Stimulated activated CD8-positive, alpha-beta memory T cell treated with anti-CD3 and anti-CD28 coated beads, Interleukin-15, amount 100 ng/mL, for 48 hours (primary cell): ENCODE results near the gene PAK4.
"Not testable (repeated sequence)": the region's sequence is repeated elsewhere in the genome, so short reads cannot be mapped to it uniquely, and the experiment has no call there.

Experiments
- DNase-seq, 2 donors: peaks; one replicate each; pipeline ENCODE4 v3.0.0-alpha.2; 2020; ENCODE audit warnings: low read depth in 2 of 2

PAK4 gene

DNA sequence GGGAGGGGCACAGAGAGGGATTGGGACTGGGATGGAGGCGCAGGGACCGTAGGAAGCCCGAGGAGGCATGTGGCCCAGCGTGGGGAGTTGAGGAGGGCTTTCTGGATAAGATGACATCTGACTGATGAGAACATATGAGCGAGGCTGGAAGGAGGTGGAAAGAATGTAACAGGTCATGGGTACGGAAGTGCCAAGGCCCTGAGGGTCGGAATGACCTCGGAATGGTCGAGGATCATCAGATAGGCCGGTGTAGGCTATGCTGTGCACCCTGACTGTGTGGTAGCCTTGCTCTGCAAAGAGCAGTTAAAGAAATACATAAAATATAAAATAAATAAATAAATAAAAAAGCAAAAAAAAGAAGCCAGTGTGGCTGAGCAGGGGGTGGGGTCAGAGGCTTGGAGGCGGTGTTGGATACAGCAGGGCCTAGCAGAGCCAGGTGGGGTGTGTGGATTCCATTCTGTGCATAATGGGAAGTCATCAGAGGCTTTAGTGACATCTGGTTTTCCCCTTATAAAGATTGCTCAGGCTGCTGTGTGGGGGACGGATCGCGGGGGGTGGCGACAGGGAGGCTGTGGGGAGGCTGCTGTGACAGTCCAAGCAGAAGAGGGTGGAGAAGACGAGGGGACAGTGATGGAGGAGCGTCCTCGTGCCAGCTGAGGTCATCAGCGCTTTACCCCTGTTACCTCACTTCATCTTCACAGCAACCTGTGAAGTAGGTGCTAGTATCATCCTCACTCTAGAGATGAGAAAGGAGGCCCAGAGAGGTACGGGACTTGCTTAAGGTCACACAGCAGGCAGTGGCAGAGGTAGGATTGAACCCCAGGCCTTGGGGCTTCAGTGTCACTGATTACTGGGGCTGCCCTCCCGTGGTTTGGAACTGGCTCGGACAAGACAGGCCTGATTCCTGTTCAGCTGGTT lies 5.0 kb downstream of the PAK4 start:
- no peak for DNase-seq

DNA sequence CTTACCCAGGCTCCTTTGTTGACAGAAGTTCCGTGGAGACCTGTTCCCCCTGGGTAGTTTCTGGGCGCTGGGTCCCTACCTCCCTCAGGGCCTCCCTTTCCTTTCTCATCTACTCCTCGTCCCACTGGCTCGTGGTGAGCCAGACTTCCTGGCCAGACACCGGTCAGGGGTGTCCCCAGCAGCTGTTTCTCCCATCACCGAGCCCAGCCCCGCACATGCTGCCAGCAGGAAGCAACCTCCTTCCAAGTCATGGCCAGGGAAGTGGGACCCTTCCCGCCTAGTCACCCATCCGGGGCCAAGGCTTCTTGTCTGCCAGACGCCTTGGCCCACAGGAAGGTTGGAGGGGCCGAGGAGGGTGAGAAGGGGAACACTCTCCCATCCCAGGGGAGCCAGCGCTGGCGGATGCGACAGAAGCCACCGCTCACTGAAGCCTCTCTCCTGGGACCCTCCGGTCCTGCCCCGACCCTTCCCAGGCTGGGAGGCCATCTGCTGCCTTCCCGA lies 5.7 kb downstream of the PAK4 start:
- DNase-seq: no peak

DNA sequence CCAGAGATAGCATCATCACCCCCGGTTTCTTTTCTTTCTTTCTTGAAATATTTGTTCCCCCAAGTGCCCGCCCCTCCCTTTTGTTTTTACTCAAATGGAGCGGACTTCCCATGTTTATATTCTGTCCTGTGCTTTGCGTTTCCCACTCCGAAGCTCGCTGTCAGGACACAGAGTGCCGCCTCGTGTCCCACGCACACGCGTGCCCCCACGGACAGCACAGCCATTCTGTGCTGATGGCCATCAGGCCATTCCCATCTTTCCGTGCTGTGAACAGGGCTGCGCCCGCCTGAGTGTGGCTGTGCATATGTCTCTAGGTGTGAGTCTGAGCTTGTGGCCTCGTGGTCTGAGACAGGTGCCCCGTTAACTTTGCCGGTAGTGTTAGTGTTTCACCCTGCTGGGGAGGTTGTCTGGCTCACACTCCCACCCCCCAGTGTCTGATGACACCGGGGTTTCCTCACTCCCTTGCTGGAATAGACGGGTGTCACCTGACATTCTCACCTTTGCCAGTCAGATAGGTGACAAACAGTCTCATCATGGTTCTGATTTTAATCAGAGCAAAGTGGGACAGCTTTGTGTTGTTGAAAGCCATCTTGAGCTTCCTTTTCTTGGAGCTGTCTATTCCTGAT lies 6.9 kb downstream of the PAK4 start:
- no peak for DNase-seq

DNA sequence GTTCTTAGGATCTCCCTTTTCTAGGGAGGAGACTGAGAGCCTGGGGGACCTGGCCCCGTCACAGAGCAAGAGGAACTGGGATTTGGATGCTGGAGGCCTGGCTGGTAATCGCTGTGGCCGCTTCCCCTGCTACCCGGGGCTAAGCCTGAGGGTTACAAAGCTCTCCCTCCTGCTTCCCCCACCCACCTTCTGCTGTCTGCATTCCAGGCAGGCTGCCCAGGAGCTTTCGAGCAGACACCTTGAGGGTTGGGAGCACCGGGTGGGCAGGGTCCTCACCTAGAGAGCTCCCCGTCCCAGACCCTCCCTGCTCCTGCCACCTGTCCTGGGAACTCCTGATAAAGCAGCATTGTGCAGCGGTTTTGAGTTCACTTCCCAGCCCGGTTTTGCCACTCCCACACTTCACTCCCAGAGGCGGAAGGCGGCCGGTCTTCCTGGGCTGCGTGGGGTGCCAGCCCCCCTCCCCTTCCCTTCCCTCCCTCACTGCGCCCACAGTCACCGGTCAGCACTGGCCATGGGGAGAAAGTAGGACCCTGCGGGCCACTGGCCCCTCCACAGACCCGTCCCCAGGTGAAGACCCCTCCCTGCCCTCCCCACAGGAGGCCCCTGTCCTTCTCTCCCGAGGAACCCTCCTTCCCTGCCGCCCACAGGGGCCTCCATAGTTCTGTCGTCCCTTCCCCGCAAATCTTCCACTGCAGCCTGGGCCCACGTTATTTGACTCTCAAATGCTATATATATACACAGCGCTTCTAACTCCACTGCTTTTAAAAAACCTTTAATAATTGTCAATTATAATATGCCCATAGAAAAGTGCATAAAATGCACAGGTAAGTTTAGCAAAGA lies 8.1 kb downstream of the PAK4 start:
- no peak for DNase-seq

DNA sequence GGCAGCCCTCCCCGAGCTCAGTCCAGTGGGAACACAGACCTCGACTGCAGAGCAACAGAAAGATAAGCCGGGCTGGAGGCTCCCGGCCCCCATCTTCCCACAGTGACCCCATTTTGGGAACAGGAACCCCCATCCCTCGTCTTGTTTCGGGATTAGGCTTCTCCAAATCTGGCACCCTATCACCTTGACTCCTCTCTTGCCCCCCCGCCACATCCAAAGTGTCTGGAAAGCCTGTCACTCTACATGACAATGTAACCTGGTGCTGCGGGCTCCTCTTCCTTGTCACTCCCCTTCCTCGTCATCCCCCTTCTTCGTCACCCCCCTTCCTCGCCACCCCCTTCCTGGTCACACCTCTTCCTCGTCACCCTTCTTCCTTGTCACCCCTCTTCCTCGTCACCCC lies 10.1 kb downstream of the PAK4 start:
- no peak for DNase-seq

DNA sequence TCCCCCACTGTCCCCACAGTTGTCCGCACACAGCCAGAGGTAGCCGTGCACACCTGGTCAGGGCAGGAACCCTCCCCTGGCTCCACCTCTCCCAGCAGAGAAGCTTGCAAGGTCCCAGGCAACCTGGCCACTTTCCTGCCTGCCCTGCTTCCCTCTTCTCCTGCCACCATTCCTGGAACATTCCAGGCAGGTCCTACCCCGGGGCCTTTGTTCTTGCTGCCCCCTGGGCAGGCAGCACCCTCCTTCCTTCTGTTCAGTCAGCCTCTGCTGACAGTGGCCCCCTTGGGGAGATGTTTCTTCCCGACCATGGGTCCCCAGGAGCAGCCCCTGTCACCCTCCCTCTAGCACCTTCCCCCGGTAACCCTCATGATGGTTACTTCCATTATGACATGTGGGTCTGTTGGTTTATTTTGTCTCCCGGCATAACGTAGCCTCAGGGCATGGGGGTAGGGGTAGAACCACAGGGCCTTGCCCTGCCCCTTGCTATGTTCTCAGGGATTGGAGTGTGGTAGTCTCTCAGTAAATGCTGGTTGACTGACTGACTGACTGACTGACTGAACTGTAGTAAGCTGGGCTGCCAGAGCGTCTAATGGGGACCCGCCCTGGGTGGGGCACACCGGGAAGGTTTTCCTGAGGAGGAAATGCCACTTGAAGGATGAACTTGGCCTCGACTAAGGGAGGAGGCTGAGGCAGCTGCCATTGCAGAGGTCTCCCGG lies 10.8 kb downstream of the PAK4 start:
- DNase-seq: no peak

DNA sequence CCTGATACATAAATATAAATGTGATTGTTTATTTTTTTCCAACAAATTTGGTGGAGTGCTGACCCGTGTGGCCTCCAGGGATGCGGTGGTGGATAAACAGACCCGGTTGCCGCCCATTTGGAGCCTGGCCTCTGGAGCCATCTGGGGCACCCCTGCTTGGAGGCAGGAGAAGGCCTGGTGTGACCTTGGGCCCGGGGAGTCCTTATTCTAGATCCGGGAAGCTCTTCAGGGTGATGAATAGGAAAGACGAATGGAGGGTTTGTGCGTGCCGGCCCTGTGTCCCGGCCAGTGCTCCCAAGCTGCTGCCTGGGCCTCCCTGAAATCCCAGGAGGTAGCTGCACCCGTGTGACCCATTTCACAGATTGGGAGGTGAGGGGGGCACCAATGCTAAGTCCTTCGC lies 11.5 kb downstream of the PAK4 start:
- DNase-seq: no peak

DNA sequence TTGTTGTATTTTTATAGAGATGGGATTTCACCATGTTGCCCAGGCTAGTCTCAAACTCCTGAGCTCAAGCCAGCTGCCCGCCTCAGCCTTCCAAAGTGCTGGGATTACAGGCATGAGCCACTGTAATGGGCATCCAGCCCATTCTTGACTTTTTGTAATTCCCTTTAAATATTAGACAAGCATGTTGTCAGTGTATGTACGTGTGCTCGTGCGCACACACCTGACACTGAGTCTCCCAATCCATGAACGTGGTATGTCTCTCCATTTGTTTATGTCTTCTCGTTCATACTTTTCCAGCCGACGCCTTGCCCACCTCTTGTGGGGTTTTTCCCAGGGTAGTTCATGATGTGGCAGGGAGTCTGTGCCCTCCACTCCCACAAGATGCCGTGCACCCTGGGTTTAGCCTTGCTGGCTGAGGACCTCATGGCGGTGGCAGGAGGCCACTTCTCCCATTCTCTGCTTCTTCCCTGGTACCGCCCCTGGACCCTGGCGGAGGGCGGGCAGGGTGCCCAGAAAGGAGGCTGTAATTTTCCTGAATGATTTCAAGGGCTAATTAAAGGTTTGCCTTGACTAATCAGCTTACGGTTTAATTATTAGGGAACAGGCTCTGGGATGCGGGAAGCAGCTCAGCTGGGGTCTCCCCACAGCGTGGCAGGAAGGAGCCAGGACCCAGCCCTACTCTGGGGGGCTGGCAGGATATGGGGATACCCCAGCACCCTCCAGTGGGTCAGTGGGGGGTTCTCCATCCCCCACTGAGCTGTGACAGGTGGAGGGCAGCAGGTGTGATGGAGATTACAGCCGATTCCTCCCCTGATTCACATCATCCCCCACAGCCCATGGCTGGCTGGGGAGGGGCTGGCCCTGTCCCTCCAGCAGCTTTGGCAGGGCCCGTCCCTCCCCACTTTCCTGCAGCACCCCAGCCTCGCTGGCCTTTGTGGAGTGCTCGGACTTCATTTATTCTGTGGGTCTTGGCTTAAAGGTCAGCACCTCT lies 12.9 kb downstream of the PAK4 start:
- DNase-seq: no peak

DNA sequence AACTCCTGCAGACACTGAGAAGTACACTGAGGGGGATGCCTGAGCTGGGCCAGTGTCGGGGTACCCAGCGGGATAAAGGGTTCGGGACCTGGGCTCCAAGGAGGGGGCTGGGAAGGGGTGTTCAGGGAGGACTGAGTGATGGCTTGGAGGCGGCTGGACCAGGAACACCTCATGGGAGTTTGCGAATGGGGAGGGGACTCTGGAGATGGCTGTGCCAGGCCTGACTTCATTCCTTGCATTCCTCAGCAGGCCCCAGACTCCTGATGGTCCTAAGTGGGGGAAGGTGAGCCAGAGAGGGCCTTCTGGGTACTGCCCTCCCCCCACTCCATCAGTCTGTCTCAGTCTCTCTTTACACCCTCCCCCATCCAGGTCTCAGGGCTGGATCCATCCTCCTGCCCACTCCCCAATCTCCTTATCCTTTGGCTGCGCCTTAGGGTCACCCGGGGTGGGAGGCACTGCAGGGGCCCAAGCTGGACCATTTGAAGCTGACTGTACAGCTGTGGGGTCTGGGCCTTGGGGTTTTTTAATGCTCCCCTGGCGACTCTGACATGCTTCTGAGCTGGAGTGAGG lies 13.8 kb downstream of the PAK4 start:
- DNase-seq: no peak

DNA sequence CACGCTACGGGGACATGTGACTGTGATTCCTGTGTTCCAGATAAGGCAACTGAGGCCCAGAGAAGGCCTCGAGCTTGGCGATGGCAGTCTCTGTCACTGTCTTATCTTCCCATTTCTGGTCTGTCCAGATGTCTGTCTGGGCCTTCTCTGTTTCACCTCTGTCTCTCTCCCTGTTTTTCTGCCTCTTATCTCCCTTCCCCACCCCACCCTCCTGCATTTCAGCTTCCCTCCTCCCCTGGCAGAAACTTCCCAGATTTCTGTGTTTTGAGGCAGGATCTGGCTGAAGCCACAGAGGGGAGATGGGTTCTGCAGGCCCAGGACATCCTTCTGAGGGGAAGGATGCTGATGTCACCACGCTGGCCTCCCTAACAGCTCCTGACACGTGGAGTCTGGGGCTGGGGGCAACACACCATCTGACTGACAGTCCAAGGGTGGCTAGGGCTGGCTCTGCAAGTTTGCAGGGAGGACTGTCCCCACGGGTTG lies 14.4 kb downstream of the PAK4 start:
- no peak for DNase-seq

DNA sequence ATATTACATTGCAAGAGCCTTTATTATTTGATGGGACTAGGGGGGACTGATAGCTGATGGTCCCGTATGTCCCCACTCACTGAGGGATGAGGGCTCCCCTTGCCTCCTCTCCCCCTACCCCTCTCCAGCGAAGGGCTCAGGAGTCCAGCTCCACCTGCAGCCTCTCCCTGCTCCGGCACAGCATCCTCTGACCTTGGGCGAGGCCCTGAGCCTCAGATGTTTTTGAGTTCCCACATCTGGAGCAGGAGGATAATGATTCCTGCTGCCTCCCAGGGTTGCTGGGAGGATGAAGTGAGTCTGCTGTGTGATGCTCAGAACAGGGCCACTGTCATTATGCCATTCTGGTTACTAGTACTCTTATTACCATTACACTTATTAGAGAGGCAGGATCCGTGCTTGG lies 15.0 kb downstream of the PAK4 start:
- DNase-seq: no peak

DNA sequence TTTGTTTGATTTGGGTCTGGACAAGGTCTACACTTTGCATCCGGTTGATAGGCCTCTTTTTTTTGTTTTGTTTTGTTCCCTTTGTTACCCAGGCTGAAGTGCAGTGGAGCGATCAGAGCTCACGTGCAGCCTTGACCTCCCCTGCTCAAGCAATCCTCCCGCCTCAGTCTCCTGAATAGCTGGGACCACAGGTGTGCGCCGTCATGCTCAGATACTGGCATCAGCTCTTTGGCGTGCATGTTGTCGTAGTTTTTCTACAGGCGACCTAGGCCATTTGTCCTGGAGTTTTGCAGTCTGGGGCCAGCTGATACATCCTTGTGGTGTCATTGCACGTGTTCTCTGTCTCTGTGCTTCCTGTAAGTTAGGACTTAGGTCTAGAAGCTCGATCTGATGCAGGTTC lies 16.3 kb downstream of the PAK4 start:
- no peak for DNase-seq

DNA sequence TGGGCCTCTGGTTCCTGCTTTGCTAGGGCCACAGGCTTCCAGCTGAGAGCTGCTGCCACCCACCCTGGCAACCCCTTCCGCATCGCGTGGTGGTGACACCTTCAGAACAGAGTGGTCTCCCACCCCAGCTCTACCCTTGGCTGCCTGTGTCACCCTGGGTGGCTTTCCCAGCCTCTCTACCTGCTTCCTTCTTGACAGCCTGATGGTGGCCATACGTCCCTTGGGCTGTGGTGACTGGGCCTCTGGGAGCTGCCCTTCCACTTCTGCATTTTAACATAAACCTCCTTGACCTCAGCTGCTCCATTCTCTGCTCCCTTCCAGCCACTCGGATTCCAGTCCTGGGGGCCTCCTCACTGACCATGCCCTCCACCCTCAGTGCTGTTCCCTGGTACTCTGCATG lies 17.0 kb downstream of the PAK4 start:
- no peak for DNase-seq

DNA sequence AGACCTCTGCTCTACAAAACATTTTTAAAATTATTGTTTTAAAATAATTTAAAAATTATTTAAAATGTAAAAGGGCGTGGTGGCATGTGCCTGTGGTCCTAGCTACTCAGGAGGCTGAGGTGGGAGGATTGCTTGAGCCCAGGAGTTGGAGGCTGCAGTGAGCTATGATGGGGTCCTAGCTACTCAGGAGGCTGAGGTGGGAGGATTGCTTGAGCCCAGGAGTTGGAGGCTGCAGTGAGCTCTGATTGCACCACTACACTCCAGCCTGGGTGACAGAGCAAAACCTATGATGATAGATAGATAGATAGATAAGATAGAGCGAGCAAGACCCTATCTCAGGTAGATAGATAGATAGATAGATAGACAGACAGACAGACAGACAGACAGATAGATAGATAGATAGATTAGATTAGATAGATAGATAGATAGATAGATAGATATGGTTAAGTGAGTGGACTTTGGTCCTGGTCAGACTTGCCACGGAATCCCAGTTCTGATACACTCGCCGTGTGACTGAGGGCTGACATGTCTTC lies 18.2 kb downstream of the PAK4 start:
- not testable (repeated sequence) for DNase-seq

DNA sequence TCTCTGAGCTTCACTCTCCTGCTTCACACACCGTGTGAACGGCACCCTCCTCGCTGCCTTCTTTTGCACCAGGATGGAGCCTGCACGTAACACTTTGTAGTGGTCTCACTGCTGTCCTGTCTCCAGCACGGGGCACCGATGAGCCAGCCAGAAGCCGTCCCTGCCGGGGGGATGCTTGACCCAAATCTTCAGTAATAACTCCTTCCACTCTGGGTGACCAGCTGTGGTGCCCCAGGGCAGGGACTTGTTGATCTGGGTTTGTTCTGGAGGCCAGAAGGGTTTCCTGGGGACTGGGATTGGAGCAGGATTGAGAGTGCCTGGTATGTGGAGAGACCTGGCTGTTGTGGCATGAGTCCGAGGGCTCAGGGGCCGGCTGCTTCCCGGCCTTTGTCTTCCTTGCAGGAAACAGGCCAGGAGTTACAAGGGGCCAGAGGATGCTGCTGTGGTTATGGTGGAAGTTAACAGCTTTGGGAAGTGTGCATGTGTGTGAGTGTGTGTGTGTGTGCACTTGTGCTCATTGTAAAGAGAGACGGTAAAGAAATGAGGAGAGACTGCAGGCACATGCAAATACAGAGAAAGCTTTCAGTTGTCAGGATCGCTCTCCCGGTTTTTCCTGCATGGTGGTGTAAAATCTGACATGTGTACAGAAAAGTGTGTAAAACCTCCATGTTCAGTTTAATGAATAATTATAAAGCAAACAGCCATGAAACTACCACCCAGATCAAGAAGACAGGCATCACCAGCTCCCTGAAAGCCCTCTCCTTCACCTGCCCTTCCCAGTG lies 18.9 kb downstream of the PAK4 start:
- DNase-seq: no peak

DNA sequence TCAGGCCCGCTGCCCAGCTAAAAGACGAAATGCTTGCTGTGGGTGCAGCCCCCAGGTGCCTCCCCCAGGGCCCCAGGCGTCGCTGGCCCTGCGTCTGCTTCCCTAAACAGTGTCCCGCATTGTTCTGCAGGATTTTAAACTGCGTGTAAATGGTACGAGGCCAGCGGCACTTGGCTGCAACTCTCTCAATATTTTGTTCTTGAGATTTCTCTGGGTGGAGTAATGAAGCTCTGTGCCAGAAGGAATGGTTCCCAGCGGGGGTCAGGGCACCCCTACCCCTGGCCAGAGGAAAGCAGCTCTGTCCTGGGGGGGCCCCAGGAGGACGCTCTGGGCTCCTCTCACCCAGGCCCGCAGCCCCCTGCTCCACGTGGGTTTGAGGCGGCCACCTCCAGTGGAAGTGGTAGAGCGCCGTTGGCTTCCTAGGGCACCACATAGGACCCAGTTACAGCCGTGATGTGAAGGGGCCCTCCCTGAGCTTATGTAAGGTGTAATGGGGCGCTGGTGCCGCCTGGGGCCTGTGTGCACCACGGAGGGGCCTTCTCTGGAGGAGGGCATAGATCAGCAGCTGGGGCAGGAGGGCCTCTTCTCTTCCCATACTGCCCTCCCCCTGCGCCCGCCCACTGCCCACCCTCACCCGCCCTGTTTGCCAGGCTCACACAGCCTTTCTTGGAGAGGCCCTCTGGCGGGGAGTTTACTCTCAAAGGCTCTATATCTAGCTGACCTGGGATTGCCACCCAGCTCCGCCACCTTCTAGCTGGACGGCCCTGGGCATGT lies 19.8 kb downstream of the PAK4 start:
- no peak for DNase-seq

DNA sequence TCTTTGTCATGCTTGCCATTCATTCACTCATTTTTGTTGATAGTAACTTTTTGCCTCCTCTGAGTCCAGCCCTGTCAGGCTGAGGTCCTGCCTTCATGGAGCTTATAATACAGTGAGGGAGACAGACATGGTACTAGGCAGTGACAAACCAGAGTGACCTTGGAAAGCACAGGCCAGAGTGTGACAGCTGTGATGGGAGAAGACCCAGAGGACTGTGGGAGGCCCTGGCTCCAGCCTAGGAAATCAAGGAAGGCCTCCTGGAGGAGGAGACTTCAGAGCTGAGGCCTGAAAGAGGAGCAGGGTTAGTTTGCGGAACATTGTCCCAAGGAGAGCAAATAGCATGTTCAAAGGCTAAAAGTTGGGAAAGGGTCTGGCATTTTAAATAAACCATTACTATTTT lies 20.5 kb downstream of the PAK4 start:
- no peak for DNase-seq
